Mucosa of stomach (tissue), 1 donor: ENCODE measurements around the gene VTA1.
"Not testable (repeated sequence)": the region's sequence is repeated elsewhere in the genome, so short reads cannot be mapped to it uniquely, and the experiment has no call there.

Experiments used
- H3K27me3 ChIP-seq: one replicate; pipeline ENCODE4 v1.7.0; 2013; ENCODE audit warnings: mild to moderate bottlenecking, low read length; ENCODE audit not compliant: control insufficient read depth, insufficient read depth
- H3K36me3 ChIP-seq: one replicate; pipeline ENCODE4 v1.7.0; 2013; ENCODE audit warnings: low read length; ENCODE audit not compliant: control insufficient read depth, insufficient read depth
- H3K4me1 ChIP-seq: one replicate; pipeline ENCODE4 v1.7.0; 2013; ENCODE audit warnings: mild to moderate bottlenecking, low read length; ENCODE audit not compliant: control insufficient read depth, insufficient read depth
- H3K4me3 ChIP-seq: one replicate; pipeline ENCODE4 v1.7.0; 2013; ENCODE audit warnings: low read length
- H3K9ac ChIP-seq: one replicate; pipeline ENCODE4 v1.7.0; 2013; ENCODE audit warnings: mild to moderate bottlenecking, low read length, moderate library complexity
- H3K9me3 ChIP-seq: one replicate; pipeline ENCODE4 v1.7.0; 2013; ENCODE audit warnings: mild to moderate bottlenecking, low read length, moderate library complexity; ENCODE audit not compliant: control insufficient read depth
- donor health status: Pancreatic carcinoma.

The VTA1 gene

GRCh38 chr6:142200846-142201628, 54.0 kb downstream of the VTA1 start:
- H3K9me3 ChIP-seq: no peaks in the 10 kb centered on the region
- H3K4me3 ChIP-seq: no peak overlapping the region
- no peak overlapping the region for H3K9ac ChIP-seq
- no peaks in the 10 kb centered on the region for H3K4me1 ChIP-seq
- no peaks in the 10 kb centered on the region for H3K36me3 ChIP-seq
- no peaks in the 10 kb centered on the region for H3K27me3 ChIP-seq

- Histone ChIP-seq H3K36me3 (no peaks in the 10 kb centered on the region), H3K4me1 (no peaks in the 10 kb centered on the region)
Measured at GRCh38 chr6:142207265-142207877, 60.3 kb downstream of the VTA1 start.

DNA sequence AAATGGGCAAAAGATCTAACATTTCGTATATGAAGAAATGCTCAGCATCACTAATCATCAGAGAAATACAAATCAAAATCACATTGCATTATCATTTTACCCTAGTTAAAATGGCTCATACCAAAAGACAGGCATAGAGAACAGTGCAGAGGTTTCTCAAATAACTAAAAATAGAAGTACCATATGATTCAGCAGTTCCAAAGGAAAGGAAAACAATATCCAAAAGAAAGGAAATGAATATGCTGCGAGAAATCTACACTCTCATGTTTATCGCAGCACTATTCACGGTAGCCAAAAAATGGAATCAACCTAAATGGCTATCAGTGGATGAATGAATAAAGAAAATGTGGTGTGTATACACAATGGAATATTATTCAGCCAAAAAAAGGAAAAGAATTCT, 63.5 kb downstream of the VTA1 start:
- Histone ChIP-seq H3K4me3 (no peak overlapping the region), H3K36me3 (no peaks in the 10 kb centered on the region), H3K9me3 (no peaks in the 10 kb centered on the region), H3K4me1 (no peaks in the 10 kb centered on the region), H3K27me3 (no peaks in the 10 kb centered on the region), H3K9ac (no peak overlapping the region)

More at GRCh38 chr6:142207265-142207877, 60.3 kb downstream of the VTA1 start:
- no peak overlapping the region for H3K9ac ChIP-seq
- H3K27me3 ChIP-seq: no peaks in the 10 kb centered on the region
- H3K9me3 ChIP-seq: no peaks in the 10 kb centered on the region
- no peak overlapping the region for H3K4me3 ChIP-seq

DNA sequence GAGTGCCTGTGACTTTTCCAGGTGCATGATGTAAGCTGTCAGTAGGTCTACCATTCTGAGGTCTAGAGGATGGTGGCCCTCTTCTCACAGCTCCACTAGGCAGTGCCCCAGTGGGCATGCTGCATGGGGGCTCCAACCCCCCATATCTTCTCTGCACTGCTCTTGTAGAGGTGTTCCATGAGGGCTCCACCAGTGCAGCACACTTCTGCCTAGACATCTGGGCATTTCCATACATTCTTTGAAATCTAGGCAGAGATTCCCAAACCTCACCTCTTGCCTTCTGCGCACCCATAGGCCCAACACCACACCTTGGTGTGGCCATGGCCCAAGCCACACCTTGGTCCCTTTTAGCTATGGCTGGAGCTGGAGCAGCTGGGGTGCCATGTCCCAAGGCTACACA, 66.3 kb downstream of the VTA1 start:
- no peaks in the 10 kb centered on the region for H3K27me3 ChIP-seq
- no peaks in the 10 kb centered on the region for H3K4me1 ChIP-seq
- H3K9ac ChIP-seq: no peak overlapping the region
- H3K9me3 ChIP-seq: no peaks in the 10 kb centered on the region
- H3K4me3 ChIP-seq: no peak overlapping the region
- no peaks in the 10 kb centered on the region for H3K36me3 ChIP-seq

- Histone ChIP-seq H3K27me3 (no peaks in the 10 kb centered on the region), H3K36me3 (no peaks in the 10 kb centered on the region), H3K9ac (no peak overlapping the region), H3K9me3 (no peaks in the 10 kb centered on the region), H3K4me3 (no peak overlapping the region), H3K4me1 (no peaks in the 10 kb centered on the region)
Measured at GRCh38 chr6:142218446-142218845, 71.4 kb downstream of the VTA1 start.

- Histone ChIP-seq H3K36me3 (no peaks in the 10 kb centered on the region), H3K9me3 (no peaks in the 10 kb centered on the region), H3K4me3 (no peak overlapping the region), H3K4me1 (no peaks in the 10 kb centered on the region), H3K9ac (no peak overlapping the region), H3K27me3 (no peaks in the 10 kb centered on the region)
Measured at GRCh38 chr6:142222022-142222421, 75.0 kb downstream of the VTA1 start.

GRCh38 chr6:142223938-142224337, 76.9 kb downstream of the VTA1 start:
- no peaks in the 10 kb centered on the region for H3K36me3 ChIP-seq
- no peaks in the 10 kb centered on the region for H3K9me3 ChIP-seq
- H3K4me1 ChIP-seq: no peaks in the 10 kb centered on the region
- H3K4me3 ChIP-seq: no peak overlapping the region
- no peaks in the 10 kb centered on the region for H3K27me3 ChIP-seq
- no peak overlapping the region for H3K9ac ChIP-seq

- H3K4me1 ChIP-seq: no peaks in the 10 kb centered on the region
- H3K9me3 ChIP-seq: no peaks in the 10 kb centered on the region
- H3K36me3 ChIP-seq: no peaks in the 10 kb centered on the region
- H3K27me3 ChIP-seq: no peaks in the 10 kb centered on the region
- H3K4me3 ChIP-seq: no peak overlapping the region
- no peak overlapping the region for H3K9ac ChIP-seq
Measured at GRCh38 chr6:142225115-142225514, 78.1 kb downstream of the VTA1 start.

DNA sequence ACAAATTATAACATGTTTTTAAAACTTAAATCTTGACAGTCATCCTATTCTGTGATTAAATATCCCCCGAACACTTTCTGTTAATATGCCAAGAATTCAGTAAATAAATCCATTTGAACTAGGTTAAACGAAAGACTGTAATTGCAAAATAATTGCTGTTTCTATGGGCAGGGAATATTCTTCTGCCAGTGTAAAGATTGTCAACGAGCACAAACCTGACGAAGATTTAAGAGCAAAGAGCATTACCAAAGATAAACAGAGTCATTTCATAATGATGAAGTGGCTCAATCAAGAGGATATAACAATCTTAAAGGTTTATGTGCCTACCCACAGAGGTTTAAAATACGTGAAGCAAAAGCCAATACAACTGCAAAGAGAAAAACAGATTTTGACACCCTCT, 78.5 kb downstream of the VTA1 start:
- Histone ChIP-seq H3K4me3 (no peak overlapping the region), H3K4me1 (no peaks in the 10 kb centered on the region), H3K9me3 (no peaks in the 10 kb centered on the region), H3K27me3 (no peaks in the 10 kb centered on the region), H3K36me3 (no peaks in the 10 kb centered on the region), H3K9ac (no peak overlapping the region)

GRCh38 chr6:142226731-142227130, 79.7 kb downstream of the VTA1 start:
- Histone ChIP-seq H3K27me3 (no peaks in the 10 kb centered on the region), H3K4me3 (no peak overlapping the region), H3K36me3 (no peaks in the 10 kb centered on the region), H3K4me1 (no peaks in the 10 kb centered on the region), H3K9me3 (no peaks in the 10 kb centered on the region), H3K9ac (no peak overlapping the region)

DNA sequence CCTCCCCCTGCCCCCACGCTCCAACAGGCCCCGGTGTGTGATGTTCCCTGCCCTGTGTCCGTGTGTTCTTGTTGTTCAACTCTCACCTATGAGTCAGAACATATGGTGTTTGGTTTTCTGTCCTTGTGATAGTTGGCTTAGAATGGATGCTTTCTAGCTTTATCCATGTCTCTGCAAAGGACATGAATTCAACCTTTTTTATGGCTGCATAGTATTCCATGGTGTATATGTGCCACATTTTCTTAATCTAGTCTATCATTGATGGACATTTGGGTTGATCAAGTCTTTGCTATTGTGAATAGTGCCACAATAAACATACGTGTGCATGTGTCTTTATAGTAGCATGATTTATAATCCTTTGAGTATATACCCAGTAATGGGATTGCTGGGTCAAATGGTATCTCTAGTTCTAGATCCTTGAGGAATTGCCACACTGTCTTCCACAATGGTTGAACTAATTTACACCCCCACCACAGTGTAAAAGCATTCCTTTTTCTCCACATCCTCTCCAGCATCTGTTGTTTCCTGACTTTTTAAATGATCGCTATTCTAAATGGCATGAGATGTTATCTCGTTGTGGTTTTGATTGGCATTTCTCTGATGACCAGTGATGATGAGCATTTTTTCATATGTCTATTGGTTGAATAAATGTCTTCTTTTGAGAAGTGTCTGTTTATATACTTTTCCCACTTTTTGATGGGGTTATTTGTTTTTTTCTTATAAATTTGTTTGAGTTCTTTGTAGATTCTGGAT, 82.6 kb downstream of the VTA1 start:
- not testable (repeated sequence) for H3K36me3 ChIP-seq, H3K4me1 ChIP-seq, H3K9ac ChIP-seq, H3K4me3 ChIP-seq, H3K9me3 ChIP-seq, H3K27me3 ChIP-seq
